Peyer's patch (tissue), 4 donors: ENCODE measurements around the gene LTBP3.

Experiments
- CTCF ChIP-seq, 6 experiments: fragments of 450-650 bp in 4 of 6; fragments of 200-600 bp in 2 of 6; sonication (generic) in 1 of 6; IDR thresholded peaks; one replicate each; pipeline ENCODE4 v1.5.1; 2017 to 2019; ENCODE audit warnings: antibody characterized with exemption in 6 of 6, mild to moderate bottlenecking in 3 of 6, moderate library complexity in 1 of 6
- POLR2A ChIP-seq, 2 donors: fragments of 450-650 bp; IDR thresholded peaks; one replicate each; pipeline ENCODE4 v1.5.1; 2017; ENCODE audit warnings: antibody characterized with exemption in 2 of 2, mild to moderate bottlenecking in 2 of 2, moderate library complexity in 2 of 2

GRCh38 chr11:65576867-65577755 lies 19.0 kb upstream of the LTBP3 start:
- peak in 1 of 2 donors; percentile 64 for TF ChIP-seq POLR2A (IDR thresholded peaks at IDR 0.05)
- TF ChIP-seq CTCF (IDR thresholded peaks at IDR 0.05), result no peak
